GM19099 (cell line): ENCODE measurements around the gene GPR132.

Experiments used
- POLR2A ChIP-seq: IDR thresholded peaks from 3 replicates; pipeline ENCODE4 v1.6.1; 2011; ENCODE audit warnings: low read depth; ENCODE audit not compliant: insufficient read length; ENCODE audit errors: extremely low read depth

The GPR132 gene

GRCh38 chr14:105093431-105094192, 28.4 kb upstream of the GPR132 start:
- no peak for TF ChIP-seq POLR2A

GRCh38 chr14:105093038-105093430, 27.8 kb upstream of the GPR132 start:
- TF ChIP-seq POLR2A: peak; percentile 43

GRCh38 chr14:105092171-105093037, 27.2 kb upstream of the GPR132 start:
- TF ChIP-seq POLR2A: no peak

- TF ChIP-seq POLR2A: no peak
These were observed 26.4 kb upstream of the GPR132 start for GRCh38 chr14:105091517-105092170.

- no peak for TF ChIP-seq POLR2A
These were observed 25.9 kb upstream of the GPR132 start for GRCh38 chr14:105091054-105091516.

- TF ChIP-seq POLR2A: no peak
These were observed 25.3 kb upstream of the GPR132 start for GRCh38 chr14:105090493-105091053.

- TF ChIP-seq POLR2A: no peak
These were observed 24.7 kb upstream of the GPR132 start for GRCh38 chr14:105089746-105090492.

GRCh38 chr14:105088812-105089745, 23.8 kb upstream of the GPR132 start:
- TF ChIP-seq POLR2A: no peak

GRCh38 chr14:105087963-105088811, 23.0 kb upstream of the GPR132 start:
- no peak for TF ChIP-seq POLR2A

- peak; percentile 33 for TF ChIP-seq POLR2A
These were observed 22.2 kb upstream of the GPR132 start for GRCh38 chr14:105087308-105087962.

- TF ChIP-seq POLR2A: peak; percentile 58
These were observed 21.6 kb upstream of the GPR132 start for GRCh38 chr14:105086833-105087307.

GRCh38 chr14:105085766-105086165, 20.5 kb upstream of the GPR132 start:
- TF ChIP-seq POLR2A: no peak
